ENCODE measurements around the gene SPATC1L. TPM values are rescaled to one million over a fixed set of nuclear protein-coding genes. Genes with fewer than 3 reads are reported as not detected.

SPATC1L gene
- total RNA-seq, 4 donors from 2014 or later, result 1.3 to 22.0 (median 7.0) TPM

- H3K9me3 ChIP-seq, result no peaks in the 10 kb centered on the region
- no peak for DNase-seq (ENCODE audit: extremely low spot score)
- H3K4me1 ChIP-seq, result peaks cover 0 to 22% (median 11%) of the 10 kb centered on the region in 4 donors
- H3K4me3 ChIP-seq, result no peak overlapping the region
- WGBS, result 94% methylated on average over 12 of the region's 12 CpGs
- TF ChIP-seq CTCF (IDR thresholded peaks at IDR 0.05), result no peak
- no peak for TF ChIP-seq POLR2A (IDR thresholded peaks at IDR 0.05; ENCODE audit: low read depth)
- no peak for TF ChIP-seq EP300 (IDR thresholded peaks at IDR 0.05)
- TF ChIP-seq POLR2AphosphoS5 (IDR thresholded peaks at IDR 0.05), result no peak
- no peaks in the 10 kb centered on the region for H3K27me3 ChIP-seq
- peak overlapping the region; percentile 17 to 55 (median 26) for H3K27ac ChIP-seq (replicated peaks in 1 of 4)
- intact Hi-C loops (cut with DNase I), result no loop called here
- H3K36me3 ChIP-seq, result peaks cover 84 to 100% (median 95%) of the 10 kb centered on the region in 4 donors
Observed at GRCh38 chr21:46122758-46123683, 61.2 kb downstream of the SPATC1L start.

GRCh38 chr21:46122237-46122671, 62.0 kb downstream of the SPATC1L start:
- Histone ChIP-seq H3K4me1 (peaks cover 0 to 14% (median 6%) of the 10 kb centered on the region in 4 donors), H3K36me3 (peaks cover 87 to 100% (median 97%) of the 10 kb centered on the region in 4 donors), H3K4me3 (no peak overlapping the region), H3K9me3 (no peaks in the 10 kb centered on the region), H3K27me3 (no peaks in the 10 kb centered on the region), H3K27ac (replicated peaks in 1 of 4) (peak overlapping the region; percentile 17 to 55 (median 26))
- no peak for DNase-seq (ENCODE audit: extremely low spot score)
- no peak for TF ChIP-seq EP300 (IDR thresholded peaks at IDR 0.05)
- TF ChIP-seq POLR2A (IDR thresholded peaks at IDR 0.05; ENCODE audit: low read depth), result no peak
- TF ChIP-seq CTCF (IDR thresholded peaks at IDR 0.05), result no peak
- no peak for TF ChIP-seq POLR2AphosphoS5 (IDR thresholded peaks at IDR 0.05)
- WGBS, result 93% methylated on average over 9 of the region's 12 CpGs
- intact Hi-C loops (cut with DNase I), result no loop called here

DNA sequence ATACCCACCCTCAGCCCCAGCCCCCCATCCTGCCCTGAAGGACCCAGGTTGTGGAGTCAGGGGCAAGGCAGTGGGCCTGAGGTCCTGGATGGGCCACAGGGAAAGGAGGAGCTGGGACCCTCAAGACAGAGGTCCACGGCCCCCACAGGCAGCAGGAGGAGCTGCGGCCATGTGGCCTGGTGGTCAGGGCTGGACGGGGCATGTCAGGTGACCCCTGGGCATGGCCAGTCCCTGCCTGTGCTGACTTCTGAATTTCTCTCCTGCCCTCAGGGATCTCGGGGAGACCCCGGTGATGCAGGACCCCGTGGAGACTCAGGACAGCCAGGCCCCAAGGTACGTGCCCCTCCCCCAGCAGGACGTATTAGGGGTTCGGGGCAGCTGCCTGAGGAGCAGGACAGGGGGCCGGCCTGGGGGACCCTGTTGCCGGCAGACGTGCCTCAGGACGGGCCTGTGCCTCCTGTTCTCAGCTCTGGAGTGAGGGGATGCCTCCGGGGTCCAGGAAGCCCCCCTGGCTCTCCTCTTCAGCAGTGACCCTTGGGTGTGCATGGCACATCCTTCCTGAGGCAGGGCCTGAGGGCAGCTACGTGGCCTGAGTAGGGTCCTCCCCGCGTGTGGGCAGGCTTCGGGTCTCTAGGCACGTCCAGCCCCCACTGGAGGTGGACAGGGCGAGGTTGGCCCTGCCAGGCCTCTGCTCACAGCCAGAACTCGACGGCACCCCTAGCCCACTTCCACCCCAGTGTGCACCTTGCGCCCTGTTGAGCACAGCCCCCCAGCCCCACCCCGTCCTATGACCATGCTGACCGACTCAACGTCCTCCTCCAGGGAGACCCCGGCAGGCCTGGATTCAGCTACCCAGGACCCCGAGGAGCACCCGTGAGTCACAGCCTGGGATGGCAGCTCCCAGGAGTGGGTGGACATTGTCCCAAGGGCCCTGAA, 62.7 kb downstream of the SPATC1L start:
- no peak for DNase-seq (ENCODE audit: extremely low spot score)
- intact Hi-C loops (cut with DNase I), result no loop called here
- Histone ChIP-seq H3K4me1 (peaks cover 0 to 9% (median 4%) of the 10 kb centered on the region in 4 donors), H3K9me3 (no peaks in the 10 kb centered on the region), H3K27ac (replicated peaks in 1 of 4) (peak overlapping the region; percentile 17 to 55 (median 36)), H3K36me3 (peaks cover 89 to 100% (median 97%) of the 10 kb centered on the region in 4 donors), H3K4me3 (no peak overlapping the region), H3K27me3 (no peaks in the 10 kb centered on the region)
- TF ChIP-seq POLR2A (IDR thresholded peaks at IDR 0.05; ENCODE audit: low read depth) (no peak), CTCF (IDR thresholded peaks at IDR 0.05) (no peak), EP300 (IDR thresholded peaks at IDR 0.05) (no peak), POLR2AphosphoS5 (IDR thresholded peaks at IDR 0.05) (no peak)
- 89% methylated on average over 5 of the region's 29 CpGs for WGBS

DNA sequence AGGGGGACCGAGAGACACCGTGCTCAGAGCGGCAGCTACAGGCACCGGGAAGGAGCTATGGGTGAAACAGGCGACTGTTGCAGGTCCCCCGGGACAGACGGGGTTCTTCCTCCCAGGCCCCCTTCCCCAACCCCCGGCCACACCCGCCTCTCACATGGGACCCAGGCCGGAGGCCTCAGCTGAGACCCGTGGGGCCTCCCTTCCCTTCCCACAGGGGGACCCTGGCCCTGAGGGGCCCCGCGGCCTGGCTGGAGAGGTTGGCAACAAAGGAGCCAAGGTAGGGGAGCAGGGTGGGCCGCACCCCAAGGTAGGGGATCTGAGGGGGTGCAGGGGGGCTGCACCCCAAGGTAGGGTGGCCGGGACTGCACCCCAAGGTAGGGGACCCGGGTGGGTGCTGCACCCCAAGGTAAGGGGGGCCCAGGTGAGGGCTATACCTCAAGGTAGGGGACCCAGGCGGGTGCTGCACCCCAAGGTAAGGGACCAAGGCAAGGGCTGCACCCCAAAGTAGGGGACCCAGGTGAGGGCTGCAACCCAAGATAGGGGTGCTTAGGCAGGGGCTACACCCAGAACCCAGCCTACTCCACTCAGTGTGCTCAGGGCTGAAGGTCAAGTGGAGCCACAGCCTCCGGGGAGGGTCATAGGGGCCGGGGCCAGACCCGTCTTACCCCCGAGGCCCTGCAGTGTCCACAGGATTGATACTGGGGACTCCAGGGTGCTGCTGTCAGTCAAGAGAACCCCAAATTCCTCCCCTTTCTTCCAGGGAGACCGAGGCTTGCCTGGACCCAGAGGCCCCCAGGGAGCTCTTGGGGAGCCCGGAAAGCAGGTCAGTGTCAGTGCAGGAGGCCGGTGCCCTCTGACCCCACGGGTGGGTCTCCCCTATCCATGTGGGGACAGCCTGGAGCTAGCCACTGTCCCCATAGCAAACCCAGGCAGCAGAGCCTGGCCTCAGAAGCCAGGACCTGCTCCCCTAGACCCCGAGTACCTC, 63.7 kb downstream of the SPATC1L start:
- no peak for TF ChIP-seq EP300 (IDR thresholded peaks at IDR 0.05)
- TF ChIP-seq POLR2A (IDR thresholded peaks at IDR 0.05; ENCODE audit: low read depth), result no peak
- no peak for TF ChIP-seq POLR2AphosphoS5 (IDR thresholded peaks at IDR 0.05)
- TF ChIP-seq CTCF (IDR thresholded peaks at IDR 0.05), result no peak
- no peak overlapping the region for H3K4me3 ChIP-seq
- DNase-seq (ENCODE audit: extremely low spot score), result no peak
- intact Hi-C loops (cut with DNase I), result no loop called here
- no peaks in the 10 kb centered on the region for H3K27me3 ChIP-seq
- WGBS, result 93% methylated on average over 15 of the region's 26 CpGs
- peaks cover 90 to 100% (median 96%) of the 10 kb centered on the region in 4 donors for H3K36me3 ChIP-seq
- H3K9me3 ChIP-seq, result no peaks in the 10 kb centered on the region
- no peaks in the 10 kb centered on the region for H3K4me1 ChIP-seq
- peak overlapping the region in 3 of 4 donors; percentile 30 to 55 (median 41) for H3K27ac ChIP-seq (replicated peaks in 1 of 4)
